Hair follicular keratinocyte (primary cell): ENCODE data around the gene BCAS4. TPM values are rescaled to one million over a fixed set of nuclear protein-coding genes. Genes with fewer than 3 reads are reported as not detected.

ENCODE experiments used
- total RNA-seq: library from RNA; depleted of rRNA; stranded (reverse); fragments of >200 nt; gene quantifications from 2 replicates; pipeline ENCODE4 v1.2.3, GENCODE V29; 2015

BCAS4 gene
- 12.5 and 16.8 TPM in 2 replicates for total RNA-seq

GRCh38 chr20:50794846-50795634 is at the start of gene BCAS4:
Gene BCAS4 (plus strand): TSS chr20:50795061. CDS start chr20:50795084, 23 bp downstream.

Other genes with a start within 250 kb of the BCAS4 start
- 0.04 TPM in 1 of 2 replicates, not detected in the other for gene RIPOR3, start 103.5 kb upstream of the BCAS4 start, total RNA-seq
- 1.2 and 1.6 TPM in 2 replicates for gene PARD6B, start 63.5 kb upstream of the BCAS4 start, total RNA-seq
- gene ADNP, start 136.4 kb downstream of the BCAS4 start, total RNA-seq = 15.8 and 21.7 TPM in 2 replicates
- 50.2 and 100 TPM in 2 replicates for gene DPM1, start 163.5 kb downstream of the BCAS4 start, total RNA-seq
- 6.1 TPM in 2 replicates for gene MOCS3, start 163.8 kb downstream of the BCAS4 start, total RNA-seq
- gene KCNG1, start 228.0 kb downstream of the BCAS4 start, total RNA-seq = 39.8 and 60.2 TPM in 2 replicates